ENCODE results near the gene RAD51B.

The RAD51B gene

DNA sequence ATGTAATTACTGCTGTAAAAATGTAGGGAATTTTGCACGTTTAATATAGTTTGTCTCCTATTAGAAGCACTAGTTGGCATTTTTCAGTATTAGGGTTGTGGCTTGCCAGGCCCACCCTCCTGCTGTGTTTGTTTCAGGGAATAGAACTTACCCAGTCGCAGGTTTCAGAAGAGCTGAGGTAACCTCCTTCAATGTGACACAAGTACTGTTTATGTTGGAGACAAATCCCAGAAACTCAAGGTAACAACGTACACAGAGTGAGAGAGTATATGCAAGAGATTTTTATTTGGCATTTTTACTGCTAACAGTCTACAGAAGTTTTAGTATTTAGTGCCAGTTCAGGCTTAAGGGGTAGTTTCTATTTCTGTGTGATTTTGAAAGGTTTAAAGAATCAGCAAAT lies 284.3 kb downstream of the RAD51B start:
- Histone ChIP-seq H3K27ac (peak overlapping the region; percentile 86), H3K36me3 (ENCODE audit: insufficient read depth, low read length) (no peaks in the 10 kb centered on the region), H3K9me3 (ENCODE audit: low read depth, low read length) (no peaks in the 10 kb centered on the region; the same call in 1 of the 2 replicates), H3K4me3 (peak overlapping the region; percentile 33; the same call in 1 of the 2 replicates), H3K9ac (ENCODE audit: insufficient read length) (no peak overlapping the region)
- DNase-seq (ENCODE audit: low read depth, low spot score): no peak
- TF ChIP-seq EZH2 (IDR thresholded peaks at IDR 0.05) (no peak), FOXP2 (optimal IDR thresholded peaks at IDR 0.05; ENCODE audit: control extremely low read depth, extremely low read length, insufficient read depth) (no peak)

DNA sequence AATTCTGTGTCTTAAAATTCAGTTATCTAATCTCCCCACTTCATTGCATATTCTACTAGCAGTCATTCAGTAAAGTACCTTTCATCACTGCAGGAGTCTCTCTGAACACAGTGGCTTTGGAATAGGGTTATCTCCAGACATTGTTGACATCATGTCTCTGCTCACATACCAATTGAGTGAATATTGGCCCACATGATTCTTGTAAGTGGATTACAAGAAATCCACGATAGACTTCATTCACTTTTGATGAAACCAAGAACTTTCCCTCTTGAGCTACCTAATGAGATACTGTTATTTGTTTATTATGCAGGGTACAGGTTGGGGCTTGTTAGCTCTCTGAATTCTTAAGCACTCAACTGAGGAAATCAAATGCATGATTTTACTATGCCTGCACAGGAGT lies 284.9 kb downstream of the RAD51B start:
- no peak overlapping the region for H3K9ac ChIP-seq (ENCODE audit: insufficient read length)
- H3K4me3 ChIP-seq: no peak overlapping the region
- no peaks in the 10 kb centered on the region; the same call in 1 of the 2 replicates for H3K9me3 ChIP-seq (ENCODE audit: low read depth, low read length)
- no peaks in the 10 kb centered on the region for H3K36me3 ChIP-seq (ENCODE audit: insufficient read depth, low read length)
- no peak for DNase-seq (ENCODE audit: low read depth, low spot score)
- H3K27ac ChIP-seq: peak overlapping the region; percentile 86
- TF ChIP-seq EZH2 (IDR thresholded peaks at IDR 0.05): no peak
- no peak for TF ChIP-seq POLR2AphosphoS5 (IDR thresholded peaks at IDR 0.05; ENCODE audit: borderline replicate concordance, low read depth, low read length)
- TF ChIP-seq FOXP2 (optimal IDR thresholded peaks at IDR 0.05; ENCODE audit: control extremely low read depth, extremely low read length, insufficient read depth): no peak

- H3K9ac ChIP-seq (ENCODE audit: insufficient read length): no peak overlapping the region
- DNase-seq (ENCODE audit: low read depth, low spot score): no peak
- no peaks in the 10 kb centered on the region for H3K36me3 ChIP-seq (ENCODE audit: insufficient read depth, low read length)
- no peak overlapping the region; the same call in 1 of the 2 replicates for H3K27ac ChIP-seq
- TF ChIP-seq EZH2 (IDR thresholded peaks at IDR 0.05) (no peak), POLR2AphosphoS5 (IDR thresholded peaks at IDR 0.05; ENCODE audit: borderline replicate concordance, low read depth, low read length) (no peak), FOXP2 (optimal IDR thresholded peaks at IDR 0.05; ENCODE audit: control extremely low read depth, extremely low read length, insufficient read depth) (no peak)
- no peak overlapping the region for H3K4me3 ChIP-seq
- no peaks in the 10 kb centered on the region; the same call in 1 of the 2 replicates for H3K9me3 ChIP-seq (ENCODE audit: low read depth, low read length)
Measured at GRCh38 chr14:68105816-68106215, 286.2 kb downstream of the RAD51B start.

GRCh38 chr14:68106456-68106855 lies 286.9 kb downstream of the RAD51B start:
- H3K9ac ChIP-seq (ENCODE audit: insufficient read length): no peak overlapping the region
- no peaks in the 10 kb centered on the region for H3K36me3 ChIP-seq (ENCODE audit: insufficient read depth, low read length)
- TF ChIP-seq FOXP2 (optimal IDR thresholded peaks at IDR 0.05; ENCODE audit: control extremely low read depth, extremely low read length, insufficient read depth): no peak
- no peak for TF ChIP-seq POLR2AphosphoS5 (IDR thresholded peaks at IDR 0.05; ENCODE audit: borderline replicate concordance, low read depth, low read length)
- TF ChIP-seq EZH2 (IDR thresholded peaks at IDR 0.05): no peak
- H3K4me3 ChIP-seq: no peak overlapping the region
- no peaks in the 10 kb centered on the region; the same call in 1 of the 2 replicates for H3K9me3 ChIP-seq (ENCODE audit: low read depth, low read length)
- DNase-seq (ENCODE audit: low read depth, low spot score): no peak
- no peak overlapping the region for H3K27ac ChIP-seq

GRCh38 chr14:68106905-68107304 lies 287.3 kb downstream of the RAD51B start:
- Histone ChIP-seq H3K9me3 (ENCODE audit: low read depth, low read length) (no peaks in the 10 kb centered on the region; the same call in 1 of the 2 replicates), H3K36me3 (ENCODE audit: insufficient read depth, low read length) (no peaks in the 10 kb centered on the region), H3K27ac (no peak overlapping the region), H3K9ac (ENCODE audit: insufficient read length) (no peak overlapping the region), H3K4me3 (no peak overlapping the region)
- DNase-seq (ENCODE audit: low read depth, low spot score): no peak
- TF ChIP-seq EZH2 (IDR thresholded peaks at IDR 0.05) (no peak), FOXP2 (optimal IDR thresholded peaks at IDR 0.05; ENCODE audit: control extremely low read depth, extremely low read length, insufficient read depth) (no peak), POLR2AphosphoS5 (IDR thresholded peaks at IDR 0.05; ENCODE audit: borderline replicate concordance, low read depth, low read length) (no peak)

DNA sequence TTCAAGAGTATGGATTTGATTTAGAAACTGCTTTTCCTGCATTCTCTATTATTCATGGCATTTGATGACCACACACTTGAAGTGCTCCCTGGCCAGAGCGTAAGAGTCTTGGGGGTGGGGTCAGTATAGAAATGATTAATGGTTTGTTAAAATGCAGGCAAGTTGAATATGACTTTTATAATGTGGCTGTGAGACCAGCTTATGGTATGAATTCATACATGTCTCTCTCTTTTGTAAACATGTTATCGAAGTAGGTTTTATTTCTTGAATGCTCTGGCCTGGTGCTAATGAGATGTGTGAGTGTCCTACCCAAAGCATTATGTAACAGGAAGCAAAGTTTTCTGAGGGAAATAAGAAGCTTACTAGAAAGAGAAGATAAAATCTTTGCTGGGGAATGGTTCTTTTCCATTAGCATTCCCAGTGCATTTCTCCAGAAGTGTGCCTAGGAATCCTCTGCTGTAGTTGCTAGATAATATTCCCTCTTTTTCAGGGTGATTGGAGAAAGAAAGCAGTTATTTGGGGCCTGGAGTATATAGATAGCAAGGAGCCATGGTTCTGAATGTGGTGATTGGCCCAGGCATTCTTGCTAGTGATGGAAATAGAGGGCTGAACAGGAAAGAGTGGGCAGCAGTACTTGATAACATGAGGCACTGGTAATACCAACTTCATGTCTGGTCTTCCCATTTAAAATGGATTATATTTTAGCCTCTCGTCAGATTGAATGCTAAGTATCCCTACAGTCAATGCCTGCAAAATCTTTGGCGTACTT lies 289.7 kb downstream of the RAD51B start:
- H3K36me3 ChIP-seq (ENCODE audit: insufficient read depth, low read length): no peaks in the 10 kb centered on the region
- no peak for TF ChIP-seq FOXP2 (optimal IDR thresholded peaks at IDR 0.05; ENCODE audit: control extremely low read depth, extremely low read length, insufficient read depth)
- peak; percentile 52 for DNase-seq (ENCODE audit: low read depth, low spot score)
- H3K27ac ChIP-seq: peak overlapping the region; percentile 63
- H3K4me3 ChIP-seq: no peak overlapping the region
- H3K9me3 ChIP-seq (ENCODE audit: low read depth, low read length): no peaks in the 10 kb centered on the region
- no peak overlapping the region for H3K9ac ChIP-seq (ENCODE audit: insufficient read length)

DNA sequence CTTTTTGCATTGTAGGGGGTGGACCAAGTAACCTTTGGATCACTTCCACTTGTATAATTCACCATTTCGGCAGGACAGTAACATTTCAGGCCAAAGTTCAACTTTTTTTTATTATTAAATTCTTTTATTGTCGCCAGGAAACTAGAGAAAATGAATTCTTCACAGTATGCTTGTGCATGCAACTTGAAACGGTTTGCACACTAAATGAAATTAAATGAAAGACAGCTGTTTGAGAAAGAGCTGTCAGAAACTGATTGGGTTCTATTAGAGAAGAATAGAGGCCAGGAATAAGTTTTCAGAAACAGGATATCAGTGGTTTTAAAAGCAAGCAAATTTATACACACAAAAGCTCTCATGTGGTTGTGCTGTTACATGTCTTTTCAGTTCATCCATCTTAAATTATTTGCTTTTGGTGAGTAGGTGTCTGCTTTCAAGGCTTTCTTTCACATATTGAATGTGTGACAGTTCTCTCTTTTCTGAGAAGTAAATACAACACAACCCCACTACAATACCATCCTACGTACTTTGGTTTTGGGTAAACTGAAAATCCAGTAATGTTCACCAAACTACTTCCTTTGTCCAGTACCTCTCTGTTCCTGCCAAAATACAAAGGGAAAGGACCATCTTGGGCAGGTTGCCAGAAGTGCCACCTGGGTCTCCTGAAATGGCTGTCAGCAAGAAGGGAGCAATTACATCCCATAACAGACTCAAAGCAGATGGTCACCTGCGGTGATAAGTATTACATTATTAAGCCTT lies 291.7 kb downstream of the RAD51B start:
- peak overlapping the region; percentile 51 for H3K4me3 ChIP-seq
- no peaks in the 10 kb centered on the region for H3K36me3 ChIP-seq (ENCODE audit: insufficient read depth, low read length)
- H3K27ac ChIP-seq: peak overlapping the region; percentile 96
- no peak overlapping the region for H3K9ac ChIP-seq (ENCODE audit: insufficient read length)
- DNase-seq (ENCODE audit: low read depth, low spot score): no peak
- TF ChIP-seq FOXP2 (optimal IDR thresholded peaks at IDR 0.05; ENCODE audit: control extremely low read depth, extremely low read length, insufficient read depth): no peak
- no peak for TF ChIP-seq POLR2AphosphoS5 (IDR thresholded peaks at IDR 0.05; ENCODE audit: borderline replicate concordance, low read depth, low read length)
- TF ChIP-seq EZH2 (IDR thresholded peaks at IDR 0.05): no peak
- no peaks in the 10 kb centered on the region for H3K9me3 ChIP-seq (ENCODE audit: low read depth, low read length)

- Histone ChIP-seq H3K36me3 (ENCODE audit: insufficient read depth, low read length) (no peaks in the 10 kb centered on the region), H3K9me3 (ENCODE audit: low read depth, low read length) (no peaks in the 10 kb centered on the region), H3K4me3 (peak overlapping the region; percentile 51), H3K27ac (peak overlapping the region; percentile 96), H3K9ac (ENCODE audit: insufficient read length) (no peak overlapping the region)
- no peak for TF ChIP-seq POLR2AphosphoS5 (IDR thresholded peaks at IDR 0.05; ENCODE audit: borderline replicate concordance, low read depth, low read length)
- TF ChIP-seq FOXP2 (optimal IDR thresholded peaks at IDR 0.05; ENCODE audit: control extremely low read depth, extremely low read length, insufficient read depth): no peak
- TF ChIP-seq EZH2 (IDR thresholded peaks at IDR 0.05): no peak
- no peak for DNase-seq (ENCODE audit: low read depth, low spot score)
Measured at GRCh38 chr14:68111853-68112270, 292.3 kb downstream of the RAD51B start.
